ENCODE measurements around the gene TPSG1. TPM values are rescaled to one million over a fixed set of nuclear protein-coding genes. Genes with fewer than 3 reads are reported as not detected.
A peak's percentile ranks its signal among the peaks of the same experiment; 100 is the strongest.
"Not testable (repeated sequence)": the region's sequence is repeated elsewhere in the genome, so short reads cannot be mapped to it uniquely, and the experiment has no call there.

TPSG1 gene
- polyA plus RNA-seq (ENCODE audit: insufficient read depth in 1 of 5, insufficient read length in 5 of 5, low replicate concordance in 1 of 5), result under 1 TPM in 4 of 5 donors, not detected in 1; 0.29 to 0.60 (median 0.37) TPM
- long read RNA-seq, donor 1, result 0 reads
- long read RNA-seq, donor 2, result 0 reads
- long read RNA-seq, donor 3, result 0 reads
- long read RNA-seq, donor 4, result 0 reads
- long read RNA-seq, donor 5, result 0 reads
- long read RNA-seq, donor 6, result 0 reads
- long read RNA-seq, donor 7, result 0 reads
- long read RNA-seq, donor 8, result 0 reads

- no peak for DNase-seq
Measured at GRCh38 chr16:1225051-1225451, at the start of gene TPSG1. TPSG1 (minus strand) TSS chr16:1225268; CDS start chr16:1225252, 16 bp downstream.

GRCh38 chr16:1274767-1275166, 49.7 kb upstream of the TPSG1 start:
- no peak for DNase-seq

GRCh38 chr16:1273816-1274215, 48.7 kb upstream of the TPSG1 start:
- DNase-seq, result no peak

- DNase-seq, result no peak
Measured at GRCh38 chr16:1272453-1273198, 47.6 kb upstream of the TPSG1 start.

- peak; percentile 44 to 47 for DNase-seq
Measured at GRCh38 chr16:1271724-1272413, 46.8 kb upstream of the TPSG1 start.

- no peak for DNase-seq
Measured at GRCh38 chr16:1271380-1271723, 46.3 kb upstream of the TPSG1 start.

- DNase-seq, result not testable (repeated sequence)
Measured at GRCh38 chr16:1269418-1269817, 44.4 kb upstream of the TPSG1 start.

GRCh38 chr16:1265826-1266225, 40.8 kb upstream of the TPSG1 start:
- DNase-seq, result no peak

- DNase-seq, result no peak
Measured at GRCh38 chr16:1265090-1265630, 40.1 kb upstream of the TPSG1 start.

- DNase-seq, result no peak
Measured at GRCh38 chr16:1264345-1265089, 39.4 kb upstream of the TPSG1 start.

- DNase-seq, result no peak
Measured at GRCh38 chr16:1263591-1264344, 38.7 kb upstream of the TPSG1 start.

- no peak for DNase-seq
Measured at GRCh38 chr16:1262846-1263221, 37.8 kb upstream of the TPSG1 start.

GRCh38 chr16:1262210-1262845, 37.3 kb upstream of the TPSG1 start:
- no peak for DNase-seq

GRCh38 chr16:1261131-1261892, 36.2 kb upstream of the TPSG1 start:
- no peak for DNase-seq

GRCh38 chr16:1260101-1260680, 35.1 kb upstream of the TPSG1 start:
- DNase-seq, result no peak

GRCh38 chr16:1259760-1260068, 34.6 kb upstream of the TPSG1 start:
- DNase-seq, result no peak

- no peak for DNase-seq
Measured at GRCh38 chr16:1258906-1259759, 34.1 kb upstream of the TPSG1 start.

- DNase-seq, result no peak
Measured at GRCh38 chr16:1258225-1258600, 33.1 kb upstream of the TPSG1 start.

Measured in right lung (tissue), 10 donors.